ENCODE data around the gene ANXA6.

The ANXA6 gene

DNA sequence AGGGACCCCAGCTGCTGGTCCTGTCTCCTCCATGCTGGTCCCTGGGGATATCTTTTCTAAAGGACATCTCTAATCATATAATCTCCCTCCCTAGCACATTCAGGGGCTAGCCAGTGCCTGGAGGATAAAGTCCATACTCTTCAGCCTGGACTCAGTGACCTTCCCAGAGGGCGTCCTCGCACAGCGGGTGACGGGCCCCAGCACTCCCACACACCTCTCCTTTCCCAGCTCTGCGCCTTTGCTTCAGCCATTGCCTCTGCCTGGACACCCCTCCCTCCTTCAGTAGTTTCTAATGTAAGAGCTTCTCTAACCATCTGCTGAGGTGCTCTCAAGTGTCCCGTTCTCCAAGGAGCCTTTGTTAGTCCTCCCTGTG is 61.6 kb downstream of the ANXA6 start:
- DNase-seq (ENCODE audit: low read depth) = no peak
- no peak overlapping the region for H3K4me3 ChIP-seq (ENCODE audit: low read depth, low read length)
- TF ChIP-seq, protein P1, sequence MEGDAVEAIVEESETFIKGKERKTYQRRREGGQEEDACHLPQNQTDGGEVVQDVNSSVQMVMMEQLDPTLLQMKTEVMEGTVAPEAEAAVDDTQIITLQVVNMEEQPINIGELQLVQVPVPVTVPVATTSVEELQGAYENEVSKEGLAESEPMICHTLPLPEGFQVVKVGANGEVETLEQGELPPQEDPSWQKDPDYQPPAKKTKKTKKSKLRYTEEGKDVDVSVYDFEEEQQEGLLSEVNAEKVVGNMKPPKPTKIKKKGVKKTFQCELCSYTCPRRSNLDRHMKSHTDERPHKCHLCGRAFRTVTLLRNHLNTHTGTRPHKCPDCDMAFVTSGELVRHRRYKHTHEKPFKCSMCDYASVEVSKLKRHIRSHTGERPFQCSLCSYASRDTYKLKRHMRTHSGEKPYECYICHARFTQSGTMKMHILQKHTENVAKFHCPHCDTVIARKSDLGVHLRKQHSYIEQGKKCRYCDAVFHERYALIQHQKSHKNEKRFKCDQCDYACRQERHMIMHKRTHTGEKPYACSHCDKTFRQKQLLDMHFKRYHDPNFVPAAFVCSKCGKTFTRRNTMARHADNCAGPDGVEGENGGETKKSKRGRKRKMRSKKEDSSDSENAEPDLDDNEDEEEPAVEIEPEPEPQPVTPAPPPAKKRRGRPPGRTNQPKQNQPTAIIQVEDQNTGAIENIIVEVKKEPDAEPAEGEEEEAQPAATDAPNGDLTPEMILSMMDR (conservative IDR thresholded peaks at IDR 0.05; ENCODE audit: low read depth, low read length) = no peak

DNA sequence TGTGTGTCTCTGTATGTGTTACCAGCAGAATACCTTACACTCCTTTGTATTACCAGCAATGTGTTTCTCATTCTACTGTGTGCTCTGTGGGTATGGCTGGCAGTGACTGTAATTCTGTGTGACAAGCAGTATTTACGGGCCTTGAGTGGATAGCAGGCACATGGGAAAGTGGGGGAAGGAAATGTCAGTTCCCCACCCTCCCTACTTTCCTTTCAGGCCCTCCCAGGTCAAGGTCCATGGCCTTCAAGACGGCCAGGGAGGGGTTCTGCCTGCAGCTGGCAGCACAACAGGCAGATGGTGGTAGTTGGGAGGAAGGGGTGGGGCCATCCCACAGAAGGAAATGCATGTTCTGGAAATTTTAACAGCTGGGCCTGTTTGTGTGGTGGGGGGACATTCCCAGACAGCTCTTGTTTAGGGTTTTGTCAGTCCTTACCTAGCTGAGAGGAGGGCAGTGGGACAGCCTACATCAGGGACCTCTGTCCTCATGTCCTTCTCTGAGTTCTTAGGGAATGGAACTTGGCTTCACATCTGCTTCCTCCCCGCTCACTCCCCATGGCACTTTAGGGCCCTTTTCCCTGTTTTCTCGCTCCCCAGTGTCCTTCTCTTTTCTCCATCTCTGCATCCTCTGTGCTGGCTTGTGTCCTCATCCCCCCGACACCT is 62.1 kb downstream of the ANXA6 start:
- H3K4me3 ChIP-seq (ENCODE audit: low read depth, low read length) = no peak overlapping the region
- no peak for DNase-seq (ENCODE audit: low read depth)

DNA sequence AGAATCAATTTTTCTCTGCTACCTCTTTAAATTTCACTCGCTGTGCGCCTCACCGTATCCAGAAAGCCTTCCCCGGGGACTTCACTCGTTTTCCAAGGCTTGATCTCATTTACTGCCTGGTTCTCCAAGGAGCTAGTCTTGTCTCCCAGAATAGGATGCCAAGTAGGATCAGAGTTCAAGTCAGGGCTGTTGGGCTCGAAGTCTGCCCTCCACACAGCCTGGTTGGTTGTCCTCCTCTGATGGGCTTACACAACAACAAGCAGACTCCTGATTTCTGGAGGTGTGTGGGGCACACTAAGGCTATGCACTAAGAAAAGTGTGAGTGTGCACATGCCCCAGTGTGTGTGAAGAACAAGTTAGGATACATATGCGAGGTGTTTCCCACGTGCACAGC is 62.7 kb downstream of the ANXA6 start:
- H3K4me3 ChIP-seq (ENCODE audit: low read depth, low read length) = no peak overlapping the region
- peak; percentile 46 for DNase-seq (ENCODE audit: low read depth)
- TF ChIP-seq, protein P1 (conservative IDR thresholded peaks at IDR 0.05; ENCODE audit: low read depth, low read length) = no peak

More for the DNA sequence above, 62.1 kb downstream of the ANXA6 start:
- TF ChIP-seq, protein P1 (conservative IDR thresholded peaks at IDR 0.05; ENCODE audit: low read depth, low read length) = no peak

DNA sequence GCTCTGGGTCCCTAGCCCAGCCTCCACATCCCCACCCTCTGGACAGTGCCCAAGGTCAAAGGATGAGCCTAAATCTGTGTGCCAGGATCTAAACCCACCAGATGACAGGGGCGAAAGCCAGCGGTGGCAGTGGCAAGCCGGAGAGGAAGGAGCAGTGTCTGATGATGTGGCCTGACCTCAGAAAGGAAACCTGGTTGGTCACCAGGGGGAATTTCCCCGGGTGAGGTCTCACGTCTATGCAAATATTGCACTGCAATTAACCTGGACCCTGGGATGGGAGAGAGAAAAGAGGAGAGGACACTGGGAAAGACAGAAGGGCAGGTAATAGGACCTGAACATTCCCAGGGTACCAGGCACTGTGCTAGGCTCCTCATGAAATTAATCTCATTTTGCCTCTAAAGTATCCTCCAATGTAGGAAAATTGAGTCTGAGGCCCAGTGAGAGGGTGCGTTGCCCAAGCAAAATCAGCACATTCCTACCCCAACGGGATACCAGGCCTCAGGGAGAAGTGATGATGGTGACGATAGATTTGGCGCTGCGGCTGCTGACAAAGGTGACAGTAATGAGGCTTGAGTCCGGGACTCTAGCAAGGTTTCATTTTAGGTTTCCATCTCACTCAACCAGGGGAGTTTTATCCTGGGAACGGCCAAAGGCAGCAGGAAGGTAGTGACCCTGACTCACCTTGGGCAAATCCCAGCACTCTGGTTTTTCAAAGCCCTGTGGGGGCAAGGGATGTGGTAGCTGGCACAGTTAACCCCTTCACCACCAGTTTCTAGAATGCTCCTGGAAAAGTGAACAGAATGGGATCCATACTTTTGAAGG is 63.3 kb downstream of the ANXA6 start:
- H3K4me3 ChIP-seq (ENCODE audit: low read depth, low read length) = no peak overlapping the region
- peak; percentile 48 for DNase-seq (ENCODE audit: low read depth)
- TF ChIP-seq, protein P1 (conservative IDR thresholded peaks at IDR 0.05; ENCODE audit: low read depth, low read length) = no peak

DNA sequence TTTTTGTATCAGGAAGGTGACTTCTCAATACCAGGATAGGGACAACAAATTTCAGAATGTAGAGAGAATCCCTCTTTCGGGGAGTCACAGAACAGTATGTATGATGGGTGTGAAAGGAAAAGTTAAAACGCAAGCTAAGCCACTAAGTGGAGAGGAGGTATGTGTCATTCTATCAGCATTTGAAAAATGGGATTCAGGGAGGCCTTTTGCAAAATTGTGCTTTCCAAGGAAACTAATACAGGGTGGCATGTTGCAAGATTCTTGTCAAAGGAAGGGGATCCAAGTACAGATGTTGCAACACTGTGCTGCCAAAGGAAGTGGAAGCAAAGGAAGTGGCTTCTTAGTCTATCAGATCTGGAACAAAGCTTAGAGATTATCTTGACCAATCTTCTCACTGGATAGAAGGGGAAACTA is 64.1 kb downstream of the ANXA6 start:
- DNase-seq (ENCODE audit: low read depth) = peak; percentile 95
- TF ChIP-seq, protein P1 (conservative IDR thresholded peaks at IDR 0.05; ENCODE audit: low read depth, low read length) = peak; percentile 45
- no peak overlapping the region for H3K4me3 ChIP-seq (ENCODE audit: low read depth, low read length)

DNA sequence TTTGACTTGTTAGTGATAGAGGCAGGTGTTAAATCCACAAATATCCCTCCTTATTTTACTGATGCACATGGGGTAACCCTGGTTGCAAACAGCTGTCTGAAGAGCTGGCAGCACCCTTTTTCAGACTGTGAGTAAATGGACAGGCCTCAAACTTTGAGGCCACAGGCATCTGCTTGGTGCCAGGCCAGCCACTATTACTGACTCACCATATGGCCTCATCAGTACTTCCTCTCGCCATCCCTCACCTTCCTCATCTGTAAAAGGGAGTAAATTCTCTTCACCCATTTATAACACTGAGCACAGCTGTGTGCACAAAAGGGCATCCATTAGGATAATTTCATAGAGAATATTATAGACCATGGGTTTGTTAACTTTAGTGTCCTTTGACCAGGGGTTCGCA is 64.8 kb downstream of the ANXA6 start:
- H3K4me3 ChIP-seq (ENCODE audit: low read depth, low read length) = no peak overlapping the region
- DNase-seq (ENCODE audit: low read depth) = peak; percentile 57
- TF ChIP-seq, protein P1 (conservative IDR thresholded peaks at IDR 0.05; ENCODE audit: low read depth, low read length) = no peak

Data from choroid plexus epithelial cell (primary cell).